ENCODE measurements around the gene PPARD.
"Not testable (repeated sequence)": the region's sequence is repeated elsewhere in the genome, so short reads cannot be mapped to it uniquely, and the experiment has no call there.

DNA sequence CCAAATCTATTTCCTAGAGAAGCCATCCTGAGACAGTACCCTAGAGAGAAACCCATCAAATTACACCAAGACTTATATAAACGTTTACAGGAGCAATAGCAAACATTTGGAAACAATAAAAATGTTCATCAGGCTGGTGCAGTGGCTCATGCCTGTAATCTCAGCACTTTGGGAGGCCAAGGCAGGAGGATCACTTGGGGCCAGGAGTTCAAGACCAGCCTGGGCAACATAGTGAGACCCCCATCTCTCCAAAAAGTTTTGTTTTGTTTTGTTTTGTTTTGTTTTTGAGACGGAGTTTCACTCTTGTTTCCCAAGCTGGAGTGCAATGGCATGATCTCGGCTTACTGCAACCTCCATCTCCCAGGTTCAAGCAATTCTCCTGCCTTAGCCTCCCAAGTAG lies 90.3 kb downstream of the PPARD start:
- TF ChIP-seq, protein P1, sequence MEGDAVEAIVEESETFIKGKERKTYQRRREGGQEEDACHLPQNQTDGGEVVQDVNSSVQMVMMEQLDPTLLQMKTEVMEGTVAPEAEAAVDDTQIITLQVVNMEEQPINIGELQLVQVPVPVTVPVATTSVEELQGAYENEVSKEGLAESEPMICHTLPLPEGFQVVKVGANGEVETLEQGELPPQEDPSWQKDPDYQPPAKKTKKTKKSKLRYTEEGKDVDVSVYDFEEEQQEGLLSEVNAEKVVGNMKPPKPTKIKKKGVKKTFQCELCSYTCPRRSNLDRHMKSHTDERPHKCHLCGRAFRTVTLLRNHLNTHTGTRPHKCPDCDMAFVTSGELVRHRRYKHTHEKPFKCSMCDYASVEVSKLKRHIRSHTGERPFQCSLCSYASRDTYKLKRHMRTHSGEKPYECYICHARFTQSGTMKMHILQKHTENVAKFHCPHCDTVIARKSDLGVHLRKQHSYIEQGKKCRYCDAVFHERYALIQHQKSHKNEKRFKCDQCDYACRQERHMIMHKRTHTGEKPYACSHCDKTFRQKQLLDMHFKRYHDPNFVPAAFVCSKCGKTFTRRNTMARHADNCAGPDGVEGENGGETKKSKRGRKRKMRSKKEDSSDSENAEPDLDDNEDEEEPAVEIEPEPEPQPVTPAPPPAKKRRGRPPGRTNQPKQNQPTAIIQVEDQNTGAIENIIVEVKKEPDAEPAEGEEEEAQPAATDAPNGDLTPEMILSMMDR (IDR thresholded peaks at IDR 0.05): not testable (repeated sequence)
- TF ChIP-seq, protein P2, sequence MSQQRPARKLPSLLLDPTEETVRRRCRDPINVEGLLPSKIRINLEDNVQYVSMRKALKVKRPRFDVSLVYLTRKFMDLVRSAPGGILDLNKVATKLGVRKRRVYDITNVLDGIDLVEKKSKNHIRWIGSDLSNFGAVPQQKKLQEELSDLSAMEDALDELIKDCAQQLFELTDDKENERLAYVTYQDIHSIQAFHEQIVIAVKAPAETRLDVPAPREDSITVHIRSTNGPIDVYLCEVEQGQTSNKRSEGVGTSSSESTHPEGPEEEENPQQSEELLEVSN (IDR thresholded peaks at IDR 0.05; ENCODE audit: borderline replicate concordance, low read depth): not testable (repeated sequence)
- not testable (repeated sequence) for TF ChIP-seq NFE2L2 (conservative IDR thresholded peaks at IDR 0.05; ENCODE audit: low read length); POLR2A (IDR thresholded peaks at IDR 0.05; ENCODE audit: low read length); EP300 (IDR thresholded peaks at IDR 0.05)
- TF ChIP-seq, protein P3, sequence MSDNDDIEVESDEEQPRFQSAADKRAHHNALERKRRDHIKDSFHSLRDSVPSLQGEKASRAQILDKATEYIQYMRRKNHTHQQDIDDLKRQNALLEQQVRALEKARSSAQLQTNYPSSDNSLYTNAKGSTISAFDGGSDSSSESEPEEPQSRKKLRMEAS (IDR thresholded peaks at IDR 0.05): not testable (repeated sequence)
- TF ChIP-seq, protein P4, sequence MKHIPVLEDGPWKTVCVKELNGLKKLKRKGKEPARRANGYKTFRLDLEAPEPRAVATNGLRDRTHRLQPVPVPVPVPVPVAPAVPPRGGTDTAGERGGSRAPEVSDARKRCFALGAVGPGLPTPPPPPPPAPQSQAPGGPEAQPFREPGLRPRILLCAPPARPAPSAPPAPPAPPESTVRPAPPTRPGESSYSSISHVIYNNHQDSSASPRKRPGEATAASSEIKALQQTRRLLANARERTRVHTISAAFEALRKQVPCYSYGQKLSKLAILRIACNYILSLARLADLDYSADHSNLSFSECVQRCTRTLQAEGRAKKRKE (CRISPR knock-in tag; IDR thresholded peaks at IDR 0.05; ENCODE audit: low read depth): not testable (repeated sequence)
